Sigmoid colon (tissue), 7 donors: ENCODE measurements around the gene LRRC8D. TPM values are rescaled to one million over a fixed set of nuclear protein-coding genes. Genes with fewer than 3 reads are reported as not detected.

Source experiments
- DNase-seq: peaks from one replicate; pipeline ENCODE4 v3.0.0-alpha.2; 2019
- H3K27ac ChIP-seq, 4 donors: fragments of 200-600 bp; sonication (generic); one replicate each; pipeline ENCODE4 v1.5.1; 2016 to 2019; ENCODE audit warnings: mild to moderate bottlenecking in 1 of 4
- H3K27me3 ChIP-seq, 3 donors: fragments of 200-600 bp; sonication (generic); one replicate each; pipeline ENCODE4 v1.5.1; 2019; ENCODE audit warnings: mild to moderate bottlenecking in 1 of 3
- H3K36me3 ChIP-seq, 4 donors: fragments of 200-600 bp; sonication (generic); one replicate each; pipeline ENCODE4 v1.5.1; 2016 to 2019
- H3K4me1 ChIP-seq, 4 donors: fragments of 200-600 bp; sonication (generic); one replicate each; pipeline ENCODE4 v1.5.1; 2017 to 2019
- H3K4me3 ChIP-seq, 4 donors: fragments of 200-600 bp; sonication (generic); one replicate each; pipeline ENCODE4 v1.5.1; 2017 to 2019; ENCODE audit warnings: mild to moderate bottlenecking in 2 of 4, moderate library complexity in 1 of 4
- H3K9me3 ChIP-seq, 4 donors: fragments of 200-600 bp in 3 of 4; sonication (generic) in 3 of 4; one replicate each; pipeline versions ENCODE4 v1.5.1 to v1.6.1; 2013 to 2019
- CTCF ChIP-seq, 4 experiments: fragments of 450-650 bp in 3 of 4; fragments of 200-600 bp in 1 of 4; IDR thresholded peaks; one replicate each; pipeline ENCODE4 v1.5.1; 2016 to 2019; ENCODE audit warnings: antibody characterized with exemption in 4 of 4, mild to moderate bottlenecking in 3 of 4, moderate library complexity in 2 of 4
- EP300 ChIP-seq, 4 donors: sonication (generic); formaldehyde crosslinking; IDR thresholded peaks; one replicate each; pipeline ENCODE4 v1.6.1; 2017; ENCODE audit warnings: antibody characterized with exemption in 4 of 4
- POLR2A ChIP-seq, 2 donors: fragments of 450-650 bp; IDR thresholded peaks; one replicate each; pipeline ENCODE4 v1.6.1; 2016; ENCODE audit warnings: antibody characterized with exemption in 2 of 2, mild to moderate bottlenecking in 2 of 2, moderate library complexity in 2 of 2
- POLR2AphosphoS5 ChIP-seq, 4 donors: sonication (generic); formaldehyde crosslinking; IDR thresholded peaks; one replicate each; pipeline ENCODE4 v1.6.1; 2017; ENCODE audit warnings: antibody characterized with exemption in 4 of 4
- WGBS, 2 donors: extraction: QIAGEN DNeasy Blood & Tissue Kit; methylation state at CpG; one replicate each; pipeline ENCODE4 v1.1.7; 2013; 5-methylcytosine and 5-hydroxymethylcytosine counted together
- intact Hi-C: fragments of 100-400 bp; cut with DNase I; formaldehyde crosslinking; loops from one replicate; pipeline ENCODE4 v1.15.1; 2023
- polyA plus RNA-seq, 3 donors: library from polyadenylated mRNA; stranded (reverse); fragments of 200-250 nt; gene quantifications; one replicate each; pipeline ENCODE4 v1.2.3, GENCODE V29; 2013
- total RNA-seq, 4 donors: library from RNA; depleted of rRNA; stranded (reverse); fragments of >200 nt; gene quantifications; one replicate each; pipeline ENCODE4 v1.1.0, GENCODE V29; 2016
- donor health status: healthy with polysubstance abuse.
- donor health status: Bipolar disorder and iron deficiency.
- donor health status: healthy.

The LRRC8D gene
- total and polyA plus RNA-seq, 7 donors = 6.0 to 21.2 (median 9.3) TPM

GRCh38 chr1:89929467-89930063 is 108.7 kb downstream of the LRRC8D start:
- Histone ChIP-seq H3K27ac (no peak overlapping the region), H3K9me3 (no peaks in the 10 kb centered on the region), H3K4me3 (no peak overlapping the region), H3K36me3 (peaks cover 0 to 15% (median 0%) of the 10 kb centered on the region in 4 donors), H3K4me1 (no peaks in the 10 kb centered on the region), H3K27me3 (no peaks in the 10 kb centered on the region)
- TF ChIP-seq POLR2AphosphoS5 (IDR thresholded peaks at IDR 0.05) = no peak
- TF ChIP-seq CTCF (IDR thresholded peaks at IDR 0.05) = no peak
- TF ChIP-seq EP300 (IDR thresholded peaks at IDR 0.05) = no peak
- TF ChIP-seq POLR2A (IDR thresholded peaks at IDR 0.05) = no peak
- 97 to 98% methylated on average over 6 of the region's 6 CpGs for WGBS, 2 donors
- intact Hi-C loops = no loop called here
- DNase-seq = no peak

- DNase-seq = no peak
- Histone ChIP-seq H3K27ac (no peak overlapping the region), H3K4me1 (no peaks in the 10 kb centered on the region), H3K36me3 (peaks cover 0 to 15% (median 0%) of the 10 kb centered on the region in 4 donors), H3K4me3 (no peak overlapping the region), H3K9me3 (no peaks in the 10 kb centered on the region), H3K27me3 (no peaks in the 10 kb centered on the region)
- 82 to 85% methylated on average over 2 of the region's 2 CpGs for WGBS, 2 donors
- intact Hi-C loops = no loop called here
- TF ChIP-seq POLR2AphosphoS5 (IDR thresholded peaks at IDR 0.05) (no peak), CTCF (IDR thresholded peaks at IDR 0.05) (no peak), EP300 (IDR thresholded peaks at IDR 0.05) (no peak), POLR2A (IDR thresholded peaks at IDR 0.05) (no peak)
These were observed 109.7 kb downstream of the LRRC8D start for GRCh38 chr1:89930579-89930978.

GRCh38 chr1:89931964-89932363 is 111.1 kb downstream of the LRRC8D start:
- Histone ChIP-seq H3K36me3 (peaks cover 0 to 15% (median 0%) of the 10 kb centered on the region in 4 donors), H3K27ac (no peak overlapping the region), H3K9me3 (no peaks in the 10 kb centered on the region), H3K4me1 (no peaks in the 10 kb centered on the region), H3K4me3 (no peak overlapping the region), H3K27me3 (no peaks in the 10 kb centered on the region)
- TF ChIP-seq POLR2A (IDR thresholded peaks at IDR 0.05) (no peak), POLR2AphosphoS5 (IDR thresholded peaks at IDR 0.05) (no peak), CTCF (IDR thresholded peaks at IDR 0.05) (no peak), EP300 (IDR thresholded peaks at IDR 0.05) (no peak)
- WGBS, 2 donors = 87% methylated on average over 4 of the region's 4 CpGs
- no peak for DNase-seq
- intact Hi-C loops = no loop called here

- 97% methylated on average over 6 of the region's 6 CpGs for WGBS, 2 donors
- peaks cover 0 to 2% (median under 1%) of the 10 kb centered on the region in 4 donors for H3K4me1 ChIP-seq
- no peaks in the 10 kb centered on the region for H3K9me3 ChIP-seq
- TF ChIP-seq POLR2AphosphoS5 (IDR thresholded peaks at IDR 0.05) (no peak), EP300 (IDR thresholded peaks at IDR 0.05) (no peak), CTCF (IDR thresholded peaks at IDR 0.05) (no peak), POLR2A (IDR thresholded peaks at IDR 0.05) (no peak)
- no peaks in the 10 kb centered on the region for H3K27me3 ChIP-seq
- peaks cover 0 to 15% (median 0%) of the 10 kb centered on the region in 4 donors for H3K36me3 ChIP-seq
- intact Hi-C loops = no loop called here
- no peak overlapping the region for H3K4me3 ChIP-seq
- DNase-seq = no peak
- no peak overlapping the region for H3K27ac ChIP-seq
These were observed 111.9 kb downstream of the LRRC8D start for GRCh38 chr1:89932598-89933364.
